Thoracic aorta (tissue), 2 donors: Measurements from ENCODE around the gene MTHFD1. TPM values are rescaled to one million over a fixed set of nuclear protein-coding genes. Genes with fewer than 3 reads are reported as not detected.

Experiments used
- total RNA-seq, 2 donors: library from RNA; depleted of rRNA; stranded (reverse); fragments of >200 nt; gene quantifications; one replicate each; pipeline versions ENCODE4 v1.1.0 to v1.2.3, GENCODE V29; 2016

MTHFD1 gene
- total RNA-seq, 2 donors from 2014 or later = 26.5 to 33.7 TPM

Other genes starting within 250 kb of the MTHFD1 start
- under 1 TPM; 0.27 to 0.71 TPM for gene ESR2, start 94.0 kb upstream of the MTHFD1 start, total RNA-seq
- gene AKAP5, start 77.1 kb downstream of the MTHFD1 start, total RNA-seq = 1 to 10 TPM; 2.8 to 4.3 TPM
- 10 to 100 TPM; 13.5 to 16.9 TPM for gene ZBTB25, start 115.5 kb downstream of the MTHFD1 start, total RNA-seq
- 10 to 100 TPM; 37.9 to 43.3 TPM for gene ZBTB1, start 116.4 kb downstream of the MTHFD1 start, total RNA-seq
- 10 to 100 TPM; 28.5 to 33.7 TPM for gene HSPA2, start 152.4 kb downstream of the MTHFD1 start, total RNA-seq
- not detected for gene PPP1R36, start 161.6 kb downstream of the MTHFD1 start, total RNA-seq